Measurements from ENCODE around the gene MAPKAP1.

DNA sequence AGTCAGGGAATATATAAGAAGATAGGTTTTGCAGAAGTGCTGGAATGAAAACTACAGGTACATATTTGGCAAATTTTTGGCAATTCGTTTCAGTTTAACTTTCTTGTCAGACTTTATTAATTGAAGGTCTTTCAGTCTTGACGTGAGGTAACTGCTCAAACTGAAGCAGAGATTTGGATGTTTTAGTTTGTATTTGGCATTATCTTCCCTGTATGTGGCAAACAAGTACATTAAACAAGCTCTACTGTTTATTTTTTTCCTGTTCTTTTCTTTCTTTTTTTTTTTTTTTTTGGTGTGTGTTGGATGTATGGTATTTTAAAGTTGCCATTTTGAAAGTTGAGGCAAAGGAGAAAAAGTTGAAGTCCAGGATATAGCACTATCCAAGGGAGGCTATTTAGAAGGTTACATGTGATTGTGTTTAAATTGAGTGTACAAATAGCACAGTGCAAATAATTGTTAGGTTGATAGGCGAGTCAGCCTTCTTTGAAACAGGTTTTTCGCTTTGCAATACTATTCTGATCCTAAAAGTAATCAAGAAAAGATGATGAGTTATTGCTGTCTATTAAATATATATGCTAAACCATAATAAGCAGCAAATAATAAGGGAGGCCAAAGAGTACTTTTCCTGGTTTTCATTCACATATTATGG, 42.4 kb upstream of the MAPKAP1 start:
- TF ChIP-seq, protein P1, sequence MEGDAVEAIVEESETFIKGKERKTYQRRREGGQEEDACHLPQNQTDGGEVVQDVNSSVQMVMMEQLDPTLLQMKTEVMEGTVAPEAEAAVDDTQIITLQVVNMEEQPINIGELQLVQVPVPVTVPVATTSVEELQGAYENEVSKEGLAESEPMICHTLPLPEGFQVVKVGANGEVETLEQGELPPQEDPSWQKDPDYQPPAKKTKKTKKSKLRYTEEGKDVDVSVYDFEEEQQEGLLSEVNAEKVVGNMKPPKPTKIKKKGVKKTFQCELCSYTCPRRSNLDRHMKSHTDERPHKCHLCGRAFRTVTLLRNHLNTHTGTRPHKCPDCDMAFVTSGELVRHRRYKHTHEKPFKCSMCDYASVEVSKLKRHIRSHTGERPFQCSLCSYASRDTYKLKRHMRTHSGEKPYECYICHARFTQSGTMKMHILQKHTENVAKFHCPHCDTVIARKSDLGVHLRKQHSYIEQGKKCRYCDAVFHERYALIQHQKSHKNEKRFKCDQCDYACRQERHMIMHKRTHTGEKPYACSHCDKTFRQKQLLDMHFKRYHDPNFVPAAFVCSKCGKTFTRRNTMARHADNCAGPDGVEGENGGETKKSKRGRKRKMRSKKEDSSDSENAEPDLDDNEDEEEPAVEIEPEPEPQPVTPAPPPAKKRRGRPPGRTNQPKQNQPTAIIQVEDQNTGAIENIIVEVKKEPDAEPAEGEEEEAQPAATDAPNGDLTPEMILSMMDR (IDR thresholded peaks at IDR 0.05; ENCODE audit: poor library complexity, severe bottlenecking) = no peak
- TF ChIP-seq EZH2 (IDR thresholded peaks at IDR 0.05; ENCODE audit: borderline replicate concordance, insufficient read depth, low read length, poor library complexity, severe bottlenecking) = no peak
- no peak for TF ChIP-seq TAF1 (IDR thresholded peaks at IDR 0.05; ENCODE audit: low read depth)
- no peak for TF ChIP-seq RAD21 (conservative IDR thresholded peaks at IDR 0.05)
- TF ChIP-seq, protein P2, sequence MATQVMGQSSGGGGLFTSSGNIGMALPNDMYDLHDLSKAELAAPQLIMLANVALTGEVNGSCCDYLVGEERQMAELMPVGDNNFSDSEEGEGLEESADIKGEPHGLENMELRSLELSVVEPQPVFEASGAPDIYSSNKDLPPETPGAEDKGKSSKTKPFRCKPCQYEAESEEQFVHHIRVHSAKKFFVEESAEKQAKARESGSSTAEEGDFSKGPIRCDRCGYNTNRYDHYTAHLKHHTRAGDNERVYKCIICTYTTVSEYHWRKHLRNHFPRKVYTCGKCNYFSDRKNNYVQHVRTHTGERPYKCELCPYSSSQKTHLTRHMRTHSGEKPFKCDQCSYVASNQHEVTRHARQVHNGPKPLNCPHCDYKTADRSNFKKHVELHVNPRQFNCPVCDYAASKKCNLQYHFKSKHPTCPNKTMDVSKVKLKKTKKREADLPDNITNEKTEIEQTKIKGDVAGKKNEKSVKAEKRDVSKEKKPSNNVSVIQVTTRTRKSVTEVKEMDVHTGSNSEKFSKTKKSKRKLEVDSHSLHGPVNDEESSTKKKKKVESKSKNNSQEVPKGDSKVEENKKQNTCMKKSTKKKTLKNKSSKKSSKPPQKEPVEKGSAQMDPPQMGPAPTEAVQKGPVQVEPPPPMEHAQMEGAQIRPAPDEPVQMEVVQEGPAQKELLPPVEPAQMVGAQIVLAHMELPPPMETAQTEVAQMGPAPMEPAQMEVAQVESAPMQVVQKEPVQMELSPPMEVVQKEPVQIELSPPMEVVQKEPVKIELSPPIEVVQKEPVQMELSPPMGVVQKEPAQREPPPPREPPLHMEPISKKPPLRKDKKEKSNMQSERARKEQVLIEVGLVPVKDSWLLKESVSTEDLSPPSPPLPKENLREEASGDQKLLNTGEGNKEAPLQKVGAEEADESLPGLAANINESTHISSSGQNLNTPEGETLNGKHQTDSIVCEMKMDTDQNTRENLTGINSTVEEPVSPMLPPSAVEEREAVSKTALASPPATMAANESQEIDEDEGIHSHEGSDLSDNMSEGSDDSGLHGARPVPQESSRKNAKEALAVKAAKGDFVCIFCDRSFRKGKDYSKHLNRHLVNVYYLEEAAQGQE (IDR thresholded peaks at IDR 0.05; ENCODE audit: borderline replicate concordance) = no peak
- no peak for TF ChIP-seq MXI1 (conservative IDR thresholded peaks at IDR 0.05; ENCODE audit: poor library complexity, severe bottlenecking)
- TF ChIP-seq POLR2AphosphoS5 (IDR thresholded peaks at IDR 0.05) = no peak
